GM18868 (cell line): ENCODE measurements around the gene SLC11A1.

Source experiments
- ATAC-seq: cut with Tn5 transposase; IDR thresholded peaks from one replicate; pipeline ENCODE4 v1.9.1; 2021; ENCODE audit warnings: mild to moderate bottlenecking, moderate library complexity; ENCODE audit not compliant: unreplicated experiment

Gene SLC11A1

GRCh38 chr2:218403810-218404209 is 21.7 kb downstream of the SLC11A1 start:
- no peak for ATAC-seq

DNA sequence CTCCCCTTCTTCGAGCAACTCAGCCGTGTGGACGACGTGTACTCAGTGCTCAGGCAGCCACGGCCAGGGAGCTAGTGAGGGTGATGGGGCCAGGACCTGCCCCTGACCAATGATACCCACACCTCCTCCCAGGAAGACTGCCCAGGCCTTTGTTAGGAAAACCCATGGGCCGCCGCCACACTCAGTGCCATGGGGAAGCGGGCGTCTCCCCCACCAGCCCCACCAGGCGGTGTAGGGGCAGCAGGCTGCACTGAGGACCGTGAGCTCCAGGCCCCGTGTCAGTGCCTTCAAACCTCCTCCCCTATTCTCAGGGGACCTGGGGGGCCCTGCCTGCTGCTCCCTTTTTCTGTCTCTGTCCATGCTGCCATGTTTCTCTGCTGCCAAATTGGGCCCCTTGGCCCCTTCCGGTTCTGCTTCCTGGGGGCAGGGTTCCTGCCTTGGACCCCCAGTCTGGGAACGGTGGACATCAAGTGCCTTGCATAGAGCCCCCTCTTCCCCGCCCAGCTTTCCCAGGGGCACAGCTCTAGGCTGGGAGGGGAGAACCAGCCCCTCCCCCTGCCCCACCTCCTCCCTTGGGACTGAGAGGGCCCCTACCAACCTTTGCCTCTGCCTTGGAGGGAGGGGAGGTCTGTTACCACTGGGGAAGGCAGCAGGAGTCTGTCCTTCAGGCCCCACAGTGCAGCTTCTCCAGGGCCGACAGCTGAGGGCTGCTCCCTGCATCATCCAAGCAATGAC is 22.4 kb downstream of the SLC11A1 start:
- ATAC-seq: no peak

- ATAC-seq: no peak
Observed at GRCh38 chr2:218405086-218405745, 23.1 kb downstream of the SLC11A1 start.

DNA sequence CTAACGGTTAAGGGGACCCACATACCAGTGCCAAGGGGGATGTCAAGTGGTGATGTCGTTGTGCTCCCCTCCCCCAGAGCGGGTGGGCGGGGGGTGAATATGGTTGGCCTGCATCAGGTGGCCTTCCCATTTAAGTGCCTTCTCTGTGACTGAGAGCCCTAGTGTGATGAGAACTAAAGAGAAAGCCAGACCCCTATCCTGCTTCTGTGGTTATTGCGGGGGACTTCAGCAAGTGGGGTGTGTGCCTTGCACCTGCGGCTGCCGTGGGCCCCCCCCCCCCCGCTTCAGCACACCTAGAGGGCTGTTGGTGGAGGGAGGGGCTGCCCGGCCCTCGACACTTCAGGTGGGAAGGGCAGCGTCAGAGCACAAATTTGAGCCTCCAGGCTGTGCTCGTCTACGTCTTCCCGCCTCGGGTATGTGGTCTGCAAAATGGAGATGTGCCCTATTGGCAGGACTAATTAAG is 23.7 kb downstream of the SLC11A1 start:
- peak; percentile 11 for ATAC-seq

GRCh38 chr2:218406209-218406948 is 24.3 kb downstream of the SLC11A1 start:
- peak; percentile 83 for ATAC-seq

GRCh38 chr2:218406949-218407618 is 25.0 kb downstream of the SLC11A1 start:
- ATAC-seq: no peak

DNA sequence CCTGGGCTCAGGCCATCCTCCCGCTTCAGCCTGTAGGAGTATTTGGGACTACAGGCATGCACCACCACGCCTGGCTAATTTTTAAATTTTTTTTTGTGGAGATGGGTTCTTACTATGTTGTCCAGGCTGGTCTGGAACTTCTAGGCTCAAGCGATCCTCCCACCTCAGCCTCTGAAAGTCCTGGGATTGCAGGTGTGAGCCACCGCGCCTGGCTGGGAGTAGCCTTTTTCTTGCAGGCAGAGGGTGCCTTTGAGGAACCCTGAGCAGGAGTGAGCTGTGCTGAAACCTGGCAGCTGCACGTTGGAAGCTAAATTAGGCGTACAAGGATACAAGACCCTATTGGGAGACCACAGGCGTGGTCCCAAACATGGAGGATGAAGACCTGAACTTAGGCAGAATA is 25.6 kb downstream of the SLC11A1 start:
- ATAC-seq: no peak

GRCh38 chr2:218418321-218418716 is 36.2 kb downstream of the SLC11A1 start:
- ATAC-seq: no peak

DNA sequence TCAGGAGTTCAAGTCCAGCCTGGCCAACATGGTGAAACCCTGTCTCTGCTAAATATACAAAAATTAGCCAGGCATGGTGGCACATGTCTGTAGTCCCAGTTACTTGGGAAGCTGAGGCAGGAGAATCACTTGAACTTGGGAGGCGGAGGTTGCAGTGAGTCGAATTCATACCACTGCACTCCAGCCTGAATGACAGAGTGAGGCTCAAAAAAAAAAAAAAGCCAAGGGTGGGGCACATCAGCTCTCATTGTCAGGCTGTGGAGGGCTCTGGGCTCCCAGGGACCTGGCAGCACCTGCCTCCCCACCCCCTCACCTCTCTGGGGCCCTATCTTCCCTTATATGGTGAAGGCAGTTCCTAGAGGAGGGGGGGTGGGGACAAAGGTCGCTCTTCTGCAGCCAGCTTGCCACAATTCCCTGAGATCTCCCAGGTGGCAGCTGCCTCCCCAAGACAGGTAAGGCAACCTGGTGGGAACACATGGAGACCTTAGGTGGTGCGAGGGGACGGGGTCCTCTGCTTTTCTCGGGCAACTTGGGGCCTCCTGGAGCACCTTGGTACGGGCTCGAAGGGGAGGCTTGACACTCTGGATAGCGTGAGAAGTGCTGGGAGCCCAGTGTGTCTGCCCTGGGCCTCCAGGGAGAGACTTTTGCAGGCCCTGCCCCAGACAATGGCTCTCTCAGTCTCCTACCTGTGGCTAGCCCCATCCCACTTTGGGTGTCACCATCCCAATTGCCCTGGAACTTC is 36.8 kb downstream of the SLC11A1 start, which contains the start of gene VIL1:
Gene VIL1 (plus strand): TSS at position 407 of the 742 bp plus-strand sequence. CDS start 4,656 bp downstream, outside the sequence.
- ATAC-seq: no peak

- no peak for ATAC-seq
Observed at GRCh38 chr2:218419630-218420216, 37.6 kb downstream of the SLC11A1 start.

DNA sequence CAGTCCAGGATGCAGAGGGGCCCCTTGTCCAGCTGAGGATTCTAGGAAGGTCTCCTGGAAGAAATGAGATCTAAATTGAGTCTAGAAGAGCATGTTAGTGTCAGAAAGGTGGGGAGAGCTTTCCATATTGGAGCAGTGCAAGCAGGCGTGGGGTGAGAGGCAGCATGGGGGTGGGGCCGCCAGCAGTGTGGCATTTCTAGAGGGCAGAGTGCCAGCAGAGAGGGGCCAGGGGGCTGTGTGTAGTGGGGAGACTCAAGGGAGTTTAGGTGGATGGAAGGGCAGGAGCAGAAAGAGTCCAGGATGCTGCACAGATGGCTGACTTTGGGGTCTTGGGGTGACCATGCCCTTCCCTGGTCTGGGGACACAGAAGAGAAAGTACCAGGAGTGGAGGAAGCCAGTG is 39.0 kb downstream of the SLC11A1 start:
- ATAC-seq: no peak

- no peak for ATAC-seq
Observed at GRCh38 chr2:218422403-218423086, 40.5 kb downstream of the SLC11A1 start.

GRCh38 chr2:218423584-218423983 is 41.5 kb downstream of the SLC11A1 start:
- no peak for ATAC-seq

GRCh38 chr2:218425531-218425930 is 43.5 kb downstream of the SLC11A1 start:
- no peak for ATAC-seq

GRCh38 chr2:218427741-218428140 is 45.7 kb downstream of the SLC11A1 start:
- ATAC-seq: no peak

DNA sequence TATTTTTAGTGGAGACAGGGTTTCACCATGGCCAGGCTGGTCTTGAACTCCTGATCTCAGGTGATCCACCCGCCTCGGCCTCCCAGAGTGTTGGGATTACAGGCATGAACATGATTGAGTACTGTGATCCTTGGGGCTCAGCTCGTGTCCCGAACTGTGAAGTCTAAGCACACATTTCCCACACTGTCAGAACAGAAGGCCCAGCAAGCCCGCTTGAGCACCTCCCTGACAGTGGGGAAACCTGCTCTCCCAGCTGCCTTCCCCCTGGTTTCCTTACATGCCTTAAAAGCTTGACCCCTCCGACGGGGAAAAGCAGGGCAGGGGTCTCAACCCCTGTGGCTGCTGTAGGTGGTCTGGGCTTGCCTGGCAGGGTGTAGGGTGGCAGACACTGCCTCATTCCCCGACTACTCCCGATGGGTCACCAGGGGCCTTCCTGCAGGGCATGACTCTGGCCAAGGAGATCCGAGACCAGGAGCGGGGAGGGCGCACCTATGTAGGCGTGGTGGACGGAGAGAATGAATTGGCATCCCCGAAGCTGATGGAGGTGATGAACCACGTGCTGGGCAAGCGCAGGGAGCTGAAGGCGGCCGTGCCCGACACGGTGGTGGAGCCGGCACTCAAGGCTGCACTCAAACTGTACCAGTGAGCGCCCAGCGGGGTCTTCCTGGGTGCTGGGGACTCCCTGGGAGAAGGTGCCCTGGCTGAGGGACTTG is 46.9 kb downstream of the SLC11A1 start:
- no peak for ATAC-seq

DNA sequence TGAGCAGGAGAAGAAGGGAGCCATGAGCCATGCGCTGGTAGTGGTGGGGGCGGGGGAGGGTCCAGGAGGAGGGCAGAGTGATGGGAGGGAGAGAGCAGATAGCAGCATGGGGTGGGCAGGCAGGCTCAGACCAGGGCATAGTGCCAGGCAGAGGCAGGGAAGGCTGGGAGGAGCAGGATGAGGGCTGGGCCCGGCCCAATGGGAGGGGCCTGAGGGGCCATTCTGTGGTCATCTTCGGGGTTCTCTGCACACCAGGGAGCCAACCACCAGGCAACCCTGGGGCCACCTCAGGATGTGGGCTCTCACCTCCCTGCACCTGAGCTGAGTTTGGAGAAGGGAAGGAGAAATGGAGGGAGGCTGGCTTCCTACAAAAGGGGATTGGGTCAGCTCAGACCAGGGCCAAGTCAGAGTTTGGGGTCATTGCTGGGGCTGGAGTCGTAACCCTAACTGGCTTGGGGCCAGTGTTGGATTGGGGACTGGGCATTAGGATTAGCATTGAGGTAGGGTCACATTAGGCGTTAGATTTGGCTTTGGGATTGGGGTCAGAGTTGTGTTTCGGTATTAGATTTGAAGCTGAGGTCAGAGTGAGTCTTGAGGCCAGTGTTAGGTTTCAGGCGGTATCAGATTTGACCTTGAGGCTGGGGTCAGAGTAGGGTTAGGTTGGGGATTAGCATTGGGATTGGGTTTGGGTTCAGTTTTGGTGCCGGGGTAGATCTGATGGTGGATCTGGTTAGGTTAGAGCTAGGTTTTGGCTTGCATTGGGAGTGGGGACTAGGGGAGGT is 48.0 kb downstream of the SLC11A1 start:
- ATAC-seq: no peak

- ATAC-seq: no peak
Observed at GRCh38 chr2:218430721-218431120, 48.6 kb downstream of the SLC11A1 start.
